Measurements from ENCODE around the gene CLGN.

The CLGN gene

DNA sequence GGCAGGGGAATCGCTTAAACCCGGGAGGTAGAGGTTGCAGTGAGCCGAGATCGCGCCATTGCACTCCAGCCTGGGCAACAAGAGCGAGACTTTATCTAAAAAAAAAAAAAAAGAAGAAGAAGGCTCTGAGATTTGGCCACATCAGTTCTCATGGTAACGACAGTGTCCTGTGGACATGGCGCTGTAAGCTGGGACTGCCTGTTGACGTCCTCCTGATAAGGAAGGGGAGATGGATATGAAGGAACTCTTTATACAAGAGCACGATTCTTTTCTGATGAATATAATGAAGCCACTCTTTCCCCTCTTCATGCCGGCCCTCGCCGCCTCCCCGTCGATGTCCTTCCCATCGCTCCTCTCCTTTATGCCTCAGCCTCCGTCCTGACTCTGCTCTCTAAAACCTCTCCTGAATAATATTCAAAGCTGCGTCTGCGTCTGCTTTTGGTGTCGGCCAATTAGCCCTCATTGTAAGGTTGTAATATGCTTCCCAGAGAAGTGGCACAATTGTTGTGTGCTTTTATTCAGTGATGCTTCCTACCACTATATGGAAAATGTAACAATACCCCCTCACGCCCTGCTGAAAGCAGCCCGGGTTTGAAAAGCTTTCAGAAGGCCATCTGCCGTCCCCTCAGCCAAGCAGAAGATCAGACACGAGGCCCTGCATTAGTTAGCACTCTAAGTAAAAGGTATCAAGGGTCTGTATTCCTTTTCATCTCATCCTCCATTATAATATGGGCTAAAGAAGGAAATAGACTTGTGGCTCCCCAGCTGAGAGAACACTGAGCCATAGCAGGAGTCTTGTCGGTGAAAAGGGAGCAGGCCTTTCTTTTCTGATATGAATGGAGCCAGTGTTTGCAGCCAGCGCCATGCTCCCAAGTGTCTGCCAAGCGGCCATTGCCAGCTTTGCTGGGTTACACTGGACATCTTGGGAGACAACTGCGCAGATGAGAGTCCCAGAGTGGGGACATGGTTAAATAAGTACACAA lies 76.1 kb downstream of the CLGN start:
- H3K9ac ChIP-seq: no peak overlapping the region
- H3K4me2 ChIP-seq (ENCODE audit: low read length): no peak overlapping the region
- no peaks in the 10 kb centered on the region for H3K9me3 ChIP-seq (ENCODE audit: control insufficient read depth, low read length)
- TF ChIP-seq, protein P1, sequence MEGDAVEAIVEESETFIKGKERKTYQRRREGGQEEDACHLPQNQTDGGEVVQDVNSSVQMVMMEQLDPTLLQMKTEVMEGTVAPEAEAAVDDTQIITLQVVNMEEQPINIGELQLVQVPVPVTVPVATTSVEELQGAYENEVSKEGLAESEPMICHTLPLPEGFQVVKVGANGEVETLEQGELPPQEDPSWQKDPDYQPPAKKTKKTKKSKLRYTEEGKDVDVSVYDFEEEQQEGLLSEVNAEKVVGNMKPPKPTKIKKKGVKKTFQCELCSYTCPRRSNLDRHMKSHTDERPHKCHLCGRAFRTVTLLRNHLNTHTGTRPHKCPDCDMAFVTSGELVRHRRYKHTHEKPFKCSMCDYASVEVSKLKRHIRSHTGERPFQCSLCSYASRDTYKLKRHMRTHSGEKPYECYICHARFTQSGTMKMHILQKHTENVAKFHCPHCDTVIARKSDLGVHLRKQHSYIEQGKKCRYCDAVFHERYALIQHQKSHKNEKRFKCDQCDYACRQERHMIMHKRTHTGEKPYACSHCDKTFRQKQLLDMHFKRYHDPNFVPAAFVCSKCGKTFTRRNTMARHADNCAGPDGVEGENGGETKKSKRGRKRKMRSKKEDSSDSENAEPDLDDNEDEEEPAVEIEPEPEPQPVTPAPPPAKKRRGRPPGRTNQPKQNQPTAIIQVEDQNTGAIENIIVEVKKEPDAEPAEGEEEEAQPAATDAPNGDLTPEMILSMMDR (IDR thresholded peaks at IDR 0.05): no peak
- no peak overlapping the region for H2AFZ ChIP-seq
- H3K27ac ChIP-seq: no peak overlapping the region
- H3K4me3 ChIP-seq (ENCODE audit: low read depth, low read length): no peak overlapping the region
- no peaks in the 10 kb centered on the region for H3K79me2 ChIP-seq
- H3K27me3 ChIP-seq (ENCODE audit: control insufficient read depth, insufficient read depth, low read length): no peaks in the 10 kb centered on the region
- no peaks in the 10 kb centered on the region for H3K4me1 ChIP-seq
- no peaks in the 10 kb centered on the region for H3K36me3 ChIP-seq (ENCODE audit: control insufficient read depth, insufficient read depth, low read length)

DNA sequence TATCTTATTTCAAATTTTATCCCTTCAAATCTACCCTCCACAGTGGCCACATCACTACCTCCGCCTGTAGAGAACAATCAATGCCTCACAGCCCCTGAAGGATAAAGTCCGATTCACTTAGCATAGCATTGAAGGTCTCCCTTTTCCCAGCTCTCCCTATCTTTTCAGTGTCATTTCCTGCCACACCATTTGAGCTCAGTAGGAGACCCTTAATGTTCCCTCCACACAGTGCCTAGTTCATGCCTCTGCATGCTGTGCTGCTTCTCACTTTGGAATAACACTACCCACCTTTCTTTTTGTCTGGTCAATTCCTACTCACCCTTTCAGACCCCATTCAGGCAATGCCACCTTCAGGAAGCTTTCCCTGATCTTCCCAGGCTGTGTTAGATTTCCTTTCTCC lies 77.6 kb downstream of the CLGN start:
- Histone ChIP-seq H3K4me2 (ENCODE audit: low read length) (no peak overlapping the region), H3K4me1 (no peaks in the 10 kb centered on the region), H2AFZ (no peak overlapping the region), H3K36me3 (ENCODE audit: control insufficient read depth, insufficient read depth, low read length) (no peaks in the 10 kb centered on the region), H3K79me2 (no peaks in the 10 kb centered on the region), H3K4me3 (ENCODE audit: low read depth, low read length) (no peak overlapping the region), H3K9ac (no peak overlapping the region), H3K9me3 (ENCODE audit: control insufficient read depth, low read length) (no peaks in the 10 kb centered on the region), H3K27ac (no peak overlapping the region), H3K27me3 (ENCODE audit: control insufficient read depth, insufficient read depth, low read length) (no peaks in the 10 kb centered on the region)
- TF ChIP-seq, protein P1 (IDR thresholded peaks at IDR 0.05): no peak

DNA sequence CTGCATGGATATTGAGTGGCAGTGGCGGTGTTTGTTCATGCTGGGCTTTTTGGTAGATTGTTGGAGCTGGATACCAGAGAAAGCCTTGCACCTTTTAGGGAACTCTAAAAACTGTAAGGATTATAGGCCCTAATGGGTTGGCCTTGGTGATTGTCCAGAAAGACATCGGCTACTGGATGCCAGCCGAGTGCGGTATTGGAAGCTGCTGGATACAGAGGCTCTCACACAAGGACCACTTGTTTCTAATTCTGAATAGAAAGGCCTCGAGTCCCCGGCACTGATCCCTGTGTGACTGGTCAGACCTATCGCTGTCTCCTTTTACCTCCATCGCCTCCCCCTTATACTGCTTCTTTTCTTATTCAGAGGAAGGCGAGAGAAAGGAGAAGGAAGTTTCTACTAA lies 81.3 kb downstream of the CLGN start:
- no peaks in the 10 kb centered on the region for H3K36me3 ChIP-seq (ENCODE audit: control insufficient read depth, insufficient read depth, low read length)
- H3K27me3 ChIP-seq (ENCODE audit: control insufficient read depth, insufficient read depth, low read length): no peaks in the 10 kb centered on the region
- TF ChIP-seq, protein P1 (IDR thresholded peaks at IDR 0.05): no peak
- no peaks in the 10 kb centered on the region for H3K4me1 ChIP-seq
- no peaks in the 10 kb centered on the region for H3K79me2 ChIP-seq
- no peak overlapping the region for H3K9ac ChIP-seq
- H3K9me3 ChIP-seq (ENCODE audit: control insufficient read depth, low read length): no peaks in the 10 kb centered on the region
- H2AFZ ChIP-seq: no peak overlapping the region
- no peak overlapping the region for H3K4me3 ChIP-seq (ENCODE audit: low read depth, low read length)
- no peak overlapping the region for H3K4me2 ChIP-seq (ENCODE audit: low read length)
- H3K27ac ChIP-seq: no peak overlapping the region

DNA sequence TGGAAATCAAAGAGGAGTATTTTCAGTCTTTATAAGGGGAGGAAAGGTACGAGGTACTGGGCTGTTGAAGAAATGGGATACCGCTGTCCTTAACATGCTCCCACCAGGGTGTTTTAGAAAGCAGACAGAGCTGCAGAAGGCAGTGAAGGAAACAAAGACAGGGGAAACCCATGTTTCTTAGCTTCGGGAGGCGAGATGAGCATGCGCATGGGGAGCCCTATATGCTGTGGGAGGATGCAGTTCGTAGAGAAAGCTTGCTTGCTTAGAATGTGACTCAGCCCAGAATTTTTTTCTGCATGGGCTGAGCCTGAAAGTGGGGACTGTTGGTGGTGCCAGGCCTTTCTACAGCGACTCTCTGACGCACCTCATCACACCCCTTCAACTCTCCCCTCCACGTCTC lies 82.8 kb downstream of the CLGN start:
- Histone ChIP-seq H3K9ac (no peak overlapping the region), H3K27ac (no peak overlapping the region), H3K4me1 (no peaks in the 10 kb centered on the region), H3K4me2 (ENCODE audit: low read length) (no peak overlapping the region), H3K9me3 (ENCODE audit: control insufficient read depth, low read length) (no peaks in the 10 kb centered on the region), H2AFZ (no peak overlapping the region), H3K79me2 (no peaks in the 10 kb centered on the region), H3K27me3 (ENCODE audit: control insufficient read depth, insufficient read depth, low read length) (no peaks in the 10 kb centered on the region), H3K36me3 (ENCODE audit: control insufficient read depth, insufficient read depth, low read length) (no peaks in the 10 kb centered on the region), H3K4me3 (ENCODE audit: low read depth, low read length) (no peak overlapping the region)
- TF ChIP-seq, protein P1 (IDR thresholded peaks at IDR 0.05): no peak

DNA sequence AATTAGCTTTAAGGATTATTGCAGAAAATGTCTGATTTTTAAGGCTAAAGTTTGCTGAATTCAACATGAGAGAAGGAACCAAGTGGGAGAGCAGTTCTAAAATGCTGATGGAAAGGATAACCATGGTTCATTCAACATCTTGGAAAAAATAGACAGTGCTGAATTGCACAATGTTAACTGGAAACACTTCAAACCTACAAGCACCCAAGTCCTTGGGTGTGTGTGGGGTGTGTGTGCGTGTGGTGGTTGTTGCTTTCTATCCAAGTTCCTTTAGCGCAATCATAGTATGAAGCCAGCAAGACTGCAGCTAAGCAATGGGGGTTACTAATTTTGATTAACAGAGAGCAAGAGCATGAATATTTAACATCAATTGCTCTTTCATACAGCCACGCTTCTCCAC lies 83.3 kb downstream of the CLGN start:
- Histone ChIP-seq H2AFZ (no peak overlapping the region), H3K27ac (no peak overlapping the region), H3K9ac (no peak overlapping the region), H3K4me1 (no peaks in the 10 kb centered on the region), H3K79me2 (no peaks in the 10 kb centered on the region), H3K9me3 (ENCODE audit: control insufficient read depth, low read length) (no peaks in the 10 kb centered on the region), H3K4me3 (ENCODE audit: low read depth, low read length) (no peak overlapping the region), H3K27me3 (ENCODE audit: control insufficient read depth, insufficient read depth, low read length) (no peaks in the 10 kb centered on the region), H3K4me2 (ENCODE audit: low read length) (no peak overlapping the region), H3K36me3 (ENCODE audit: control insufficient read depth, insufficient read depth, low read length) (no peaks in the 10 kb centered on the region)
- TF ChIP-seq, protein P1 (IDR thresholded peaks at IDR 0.05): no peak

All from parathyroid adenoma (tissue), 2 donors.